Rectal smooth muscle tissue (tissue), 1 donor: ENCODE data around the gene KANSL1L.

ENCODE experiments used
- H3K27ac ChIP-seq: one replicate; pipeline ENCODE4 v1.7.0; 2013; ENCODE audit warnings: low read depth, low read length, inconsistent platforms
- H3K27me3 ChIP-seq: one replicate; pipeline ENCODE4 v1.7.0; 2013; ENCODE audit warnings: low read length; ENCODE audit not compliant: control insufficient read depth, insufficient read depth
- H3K36me3 ChIP-seq: one replicate; pipeline ENCODE4 v1.7.0; 2013; ENCODE audit warnings: low read length; ENCODE audit not compliant: control insufficient read depth, insufficient read depth
- H3K4me1 ChIP-seq: one replicate; pipeline ENCODE4 v1.7.0; 2013; ENCODE audit warnings: low read length; ENCODE audit not compliant: control insufficient read depth, insufficient read depth
- H3K4me3 ChIP-seq: one replicate; pipeline ENCODE4 v1.7.0; 2013; ENCODE audit warnings: low read length
- H3K9ac ChIP-seq: one replicate; pipeline ENCODE4 v1.7.0; 2013; ENCODE audit warnings: low read length

Gene KANSL1L

GRCh38 chr2:210171309-210172218 is at the start of gene KANSL1L:
Gene KANSL1L (minus strand): TSS chr2:210171409. CDS start chr2:210154582, 16,827 bp downstream.
- Histone ChIP-seq H3K36me3 (no peaks in the 10 kb centered on the region), H3K27ac (peak within 1 kb of the TSS; percentile 100), H3K27me3 (no peaks in the 10 kb centered on the region), H3K9ac (peak within 1 kb of the TSS; percentile 93), H3K4me1 (peaks cover 18% of the 10 kb centered on the region), H3K4me3 (peak within 1 kb of the TSS; percentile 95)

DNA sequence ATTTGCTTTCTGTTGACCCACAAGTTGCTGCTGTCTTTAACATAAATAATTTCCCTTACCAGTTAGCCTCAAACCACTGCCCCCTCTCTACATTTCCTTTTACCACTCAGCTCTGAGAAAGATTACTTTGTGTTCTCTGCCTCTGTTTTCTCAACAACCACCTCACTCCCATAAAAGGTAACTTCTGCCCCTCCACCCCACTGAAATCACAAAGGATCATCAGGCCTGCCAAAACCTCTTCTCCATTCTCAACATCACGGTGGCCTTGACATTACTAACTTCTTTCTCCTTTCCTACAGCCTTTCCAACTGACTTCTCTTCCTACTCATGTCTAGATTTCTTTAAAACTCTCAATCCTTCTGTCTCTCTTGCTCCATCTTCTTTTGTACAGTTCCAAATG is 43.9 kb upstream of the KANSL1L start:
- no peak overlapping the region for H3K27ac ChIP-seq

GRCh38 chr2:210210185-210210584 is 39.0 kb upstream of the KANSL1L start:
- Histone ChIP-seq H3K4me3 (no peak overlapping the region), H3K27me3 (no peaks in the 10 kb centered on the region), H3K27ac (no peak overlapping the region), H3K36me3 (no peaks in the 10 kb centered on the region), H3K9ac (no peak overlapping the region), H3K4me1 (no peaks in the 10 kb centered on the region)

More for the DNA sequence above, 43.9 kb upstream of the KANSL1L start:
- Histone ChIP-seq H3K4me3 (no peak overlapping the region), H3K4me1 (no peaks in the 10 kb centered on the region), H3K36me3 (no peaks in the 10 kb centered on the region), H3K9ac (no peak overlapping the region), H3K27me3 (no peaks in the 10 kb centered on the region)

DNA sequence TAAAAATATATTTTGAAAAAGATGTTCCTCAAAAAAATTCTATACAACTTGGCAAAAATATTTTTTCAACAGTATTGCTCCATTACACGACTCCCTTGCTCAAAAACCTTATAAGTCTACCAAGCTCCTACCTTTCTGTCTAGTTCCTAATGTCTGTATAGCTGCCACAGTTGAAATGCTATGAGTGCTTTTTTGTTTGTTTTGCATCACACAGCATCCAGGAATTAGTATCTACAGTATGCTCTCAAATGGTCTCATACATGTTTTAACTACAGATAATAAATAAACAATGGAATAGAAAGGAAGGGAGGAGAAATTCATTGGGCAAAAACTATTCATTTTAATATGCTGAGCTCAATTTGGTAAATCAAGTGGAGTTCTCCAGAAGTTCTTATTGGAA is 36.7 kb upstream of the KANSL1L start:
- Histone ChIP-seq H3K4me1 (no peaks in the 10 kb centered on the region), H3K36me3 (no peaks in the 10 kb centered on the region), H3K27ac (no peak overlapping the region), H3K9ac (no peak overlapping the region), H3K27me3 (no peaks in the 10 kb centered on the region), H3K4me3 (no peak overlapping the region)

- no peaks in the 10 kb centered on the region for H3K27me3 ChIP-seq
- no peak overlapping the region for H3K27ac ChIP-seq
These were observed 32.3 kb upstream of the KANSL1L start for GRCh38 chr2:210203558-210203957.

GRCh38 chr2:210203147-210203546 is 31.9 kb upstream of the KANSL1L start:
- H3K27ac ChIP-seq = no peak overlapping the region
- H3K36me3 ChIP-seq = no peaks in the 10 kb centered on the region
- H3K27me3 ChIP-seq = no peaks in the 10 kb centered on the region
- no peaks in the 10 kb centered on the region for H3K4me1 ChIP-seq
- no peak overlapping the region for H3K4me3 ChIP-seq
- H3K9ac ChIP-seq = no peak overlapping the region

More at GRCh38 chr2:210203558-210203957, 32.3 kb upstream of the KANSL1L start:
- Histone ChIP-seq H3K9ac (no peak overlapping the region), H3K36me3 (no peaks in the 10 kb centered on the region), H3K4me1 (no peaks in the 10 kb centered on the region), H3K4me3 (no peak overlapping the region)

DNA sequence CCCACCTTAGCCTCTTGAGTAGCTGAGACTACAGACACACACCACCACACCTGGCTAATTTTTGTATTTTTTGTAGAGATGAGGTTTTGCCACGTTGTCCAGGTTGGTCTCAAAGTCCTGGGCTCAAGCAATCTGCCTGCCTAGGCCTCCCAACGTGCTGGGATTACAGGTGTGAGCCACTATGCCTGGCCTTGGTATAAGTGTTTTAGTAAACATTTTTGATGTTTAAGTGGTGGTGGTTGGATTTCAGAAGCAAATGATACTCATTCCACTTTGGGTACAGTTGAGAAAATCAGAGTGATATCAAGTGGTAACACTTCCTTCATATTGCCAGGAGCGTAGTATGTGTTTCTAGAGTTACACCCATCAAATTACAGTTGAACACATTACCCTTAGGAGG is 28.6 kb upstream of the KANSL1L start:
- Histone ChIP-seq H3K27ac (no peak overlapping the region), H3K9ac (no peak overlapping the region)

GRCh38 chr2:210199186-210199765 is 28.1 kb upstream of the KANSL1L start:
- H3K4me1 ChIP-seq = no peaks in the 10 kb centered on the region
- H3K27ac ChIP-seq = no peak overlapping the region
- H3K9ac ChIP-seq = no peak overlapping the region
- no peak overlapping the region for H3K4me3 ChIP-seq
- no peaks in the 10 kb centered on the region for H3K36me3 ChIP-seq
- no peaks in the 10 kb centered on the region for H3K27me3 ChIP-seq

More for the DNA sequence above, 28.6 kb upstream of the KANSL1L start:
- Histone ChIP-seq H3K27me3 (no peaks in the 10 kb centered on the region), H3K4me3 (no peak overlapping the region), H3K4me1 (no peaks in the 10 kb centered on the region), H3K36me3 (no peaks in the 10 kb centered on the region)

DNA sequence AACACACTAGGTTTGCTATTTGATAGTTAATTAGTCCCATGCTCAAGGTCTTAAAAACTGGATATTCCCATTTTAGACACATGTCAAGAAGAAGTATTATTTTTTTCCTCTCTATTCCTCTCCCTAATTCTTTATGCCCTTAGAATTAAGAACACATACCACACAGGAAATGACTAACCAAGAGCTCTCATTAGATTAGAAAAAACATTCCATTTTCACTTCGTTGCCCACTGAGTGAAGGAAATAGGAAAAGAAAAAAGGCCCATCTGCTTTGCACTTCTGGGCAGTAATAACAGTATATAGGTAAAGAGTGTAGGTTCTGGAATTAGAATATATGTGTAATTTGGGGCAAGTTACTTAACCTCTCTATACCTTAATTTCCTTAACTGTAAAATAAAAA is 27.1 kb upstream of the KANSL1L start:
- no peaks in the 10 kb centered on the region for H3K4me1 ChIP-seq
- no peaks in the 10 kb centered on the region for H3K36me3 ChIP-seq
- H3K27ac ChIP-seq = no peak overlapping the region
- H3K9ac ChIP-seq = no peak overlapping the region
- no peak overlapping the region for H3K4me3 ChIP-seq
- H3K27me3 ChIP-seq = no peaks in the 10 kb centered on the region

DNA sequence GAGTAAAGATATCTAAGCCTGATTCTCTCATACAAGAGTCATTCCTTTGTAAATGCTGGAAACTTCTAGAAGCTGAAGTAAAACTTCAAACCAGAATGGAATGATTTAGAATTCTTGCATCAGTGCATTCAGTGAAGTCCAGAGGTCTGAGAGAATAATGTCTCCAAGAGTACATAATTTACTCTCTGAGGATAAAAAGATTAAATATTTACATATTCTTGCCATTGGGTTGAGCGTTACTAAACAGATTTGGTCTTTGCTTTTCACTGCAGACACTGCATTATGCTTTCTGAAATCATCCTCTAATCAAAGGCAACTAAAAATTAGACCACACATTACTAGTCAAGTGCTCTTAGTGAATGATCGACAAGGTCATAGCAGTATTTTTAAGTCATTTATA is 26.5 kb upstream of the KANSL1L start:
- Histone ChIP-seq H3K4me1 (no peaks in the 10 kb centered on the region), H3K4me3 (no peak overlapping the region), H3K36me3 (no peaks in the 10 kb centered on the region), H3K9ac (no peak overlapping the region), H3K27ac (no peak overlapping the region), H3K27me3 (no peaks in the 10 kb centered on the region)

- Histone ChIP-seq H3K27ac (no peak overlapping the region), H3K4me1 (no peaks in the 10 kb centered on the region)
These were observed 24.1 kb upstream of the KANSL1L start for GRCh38 chr2:210195101-210195852.

DNA sequence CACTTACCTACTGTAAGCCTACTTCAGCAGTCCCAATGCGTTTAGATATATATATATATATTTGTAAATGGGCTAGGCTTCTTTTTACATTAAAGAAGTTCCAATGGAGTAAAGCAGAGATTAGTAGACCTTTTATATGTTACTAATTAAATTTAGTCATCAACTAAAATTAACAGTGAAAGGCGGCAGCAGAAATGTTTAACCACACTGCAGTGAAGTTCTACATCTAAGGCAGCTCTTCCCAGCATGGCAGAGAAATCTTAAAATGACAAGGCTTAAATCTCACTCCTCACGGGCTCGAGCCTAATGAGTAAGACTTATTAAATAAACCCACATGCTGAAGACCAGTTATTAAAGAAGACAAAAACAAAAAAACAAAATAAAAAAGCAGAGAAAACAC is 19.1 kb upstream of the KANSL1L start:
- Histone ChIP-seq H3K9ac (no peak overlapping the region), H3K27me3 (no peaks in the 10 kb centered on the region), H3K4me3 (no peak overlapping the region), H3K27ac (no peak overlapping the region), H3K36me3 (no peaks in the 10 kb centered on the region), H3K4me1 (no peaks in the 10 kb centered on the region)

More at GRCh38 chr2:210195101-210195852, 24.1 kb upstream of the KANSL1L start:
- no peak overlapping the region for H3K9ac ChIP-seq
- H3K27me3 ChIP-seq = no peaks in the 10 kb centered on the region
- no peaks in the 10 kb centered on the region for H3K36me3 ChIP-seq
- peak overlapping the region; percentile 53 for H3K4me3 ChIP-seq
